Measurements from ENCODE around the gene MAGEH1.
"Not testable (repeated sequence)": the region's sequence is repeated elsewhere in the genome, so short reads cannot be mapped to it uniquely, and the experiment has no call there.

GRCh38 chrX:55443468-55443867 lies 8.5 kb upstream of the MAGEH1 start:
- not testable (repeated sequence) for TF ChIP-seq CTCF, POLR2A (IDR thresholded peaks at IDR 0.05)

Measured in uterus (tissue), 2 donors.